GM21529 (cell line): ENCODE results near the gene WDTC1.

Experiments
- ATAC-seq: cut with Tn5 transposase; IDR thresholded peaks from one replicate; pipeline ENCODE4 v1.9.1; 2021; ENCODE audit not compliant: unreplicated experiment

Gene WDTC1

DNA sequence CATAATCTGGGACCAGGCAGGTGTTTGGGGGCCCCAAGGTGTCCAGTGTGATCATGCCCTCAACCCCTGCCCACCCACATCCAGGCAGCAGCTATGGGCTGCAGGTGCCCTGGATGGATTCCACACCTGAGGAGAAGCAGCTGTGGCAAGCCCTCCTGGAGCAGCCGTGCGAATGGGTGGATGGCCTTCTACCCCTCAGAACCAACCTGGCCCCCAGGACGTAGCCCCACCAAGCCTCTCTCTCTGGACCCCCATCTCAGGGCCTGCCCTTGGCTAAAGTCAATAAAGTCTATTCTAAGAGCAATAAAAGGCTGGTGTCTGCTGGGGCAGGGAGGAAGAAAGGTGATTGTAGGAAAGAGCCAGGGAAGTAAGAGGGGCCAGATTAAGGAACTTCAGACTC is 119.2 kb downstream of the WDTC1 start:
- no peak for ATAC-seq

GRCh38 chr1:27355683-27356082 is 121.3 kb downstream of the WDTC1 start:
- ATAC-seq: no peak

- no peak for ATAC-seq
Observed at GRCh38 chr1:27356277-27356618, 121.8 kb downstream of the WDTC1 start.

- no peak for ATAC-seq
Observed at GRCh38 chr1:27356619-27357280, 122.3 kb downstream of the WDTC1 start.

- ATAC-seq: no peak
Observed at GRCh38 chr1:27357281-27358037, 123.0 kb downstream of the WDTC1 start.
